ENCODE measurements around the gene SESN1.

Gene SESN1

GRCh38 chr6:109000289-109000688 is 94.4 kb downstream of the SESN1 start:
- H3K27me3 Mint-ChIP-seq = no peaks in the 10 kb centered on the region
- H3K4me3 Mint-ChIP-seq = no peak overlapping the region
- H3K27ac Mint-ChIP-seq (ENCODE audit: low read depth) = no peak overlapping the region
- DNase-seq (ENCODE audit: low spot score in 2 of 2) = no peak
- H3K9me3 Mint-ChIP-seq = no peaks in the 10 kb centered on the region
- ATAC-seq (replicated peaks; ENCODE audit: extremely low read depth, poor library complexity, severe bottlenecking) = no peak
- H3K36me3 Mint-ChIP-seq (ENCODE audit: insufficient read depth) = peaks cover 23% of the 10 kb centered on the region
- H3K4me1 Mint-ChIP-seq = peaks cover 23% of the 10 kb centered on the region

DNA sequence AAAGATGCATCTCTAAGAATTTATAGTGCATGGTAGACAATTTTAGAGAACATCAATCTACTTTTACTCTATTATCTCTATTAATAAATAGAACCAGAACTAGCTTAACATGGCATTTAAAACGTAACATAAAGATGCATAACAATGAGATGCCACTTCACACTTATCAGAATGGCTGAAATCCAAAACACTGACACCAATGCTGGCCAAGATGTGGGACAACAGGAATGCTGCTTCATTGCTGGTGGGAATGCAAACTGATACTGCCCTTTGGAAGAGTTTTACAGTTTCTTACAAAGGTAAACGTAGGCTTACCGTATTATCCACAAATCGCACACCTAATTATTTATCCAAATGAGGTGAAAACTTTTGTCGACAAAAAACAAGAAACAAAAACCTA is 95.2 kb downstream of the SESN1 start:
- peaks cover 25% of the 10 kb centered on the region for H3K36me3 Mint-ChIP-seq (ENCODE audit: insufficient read depth)
- H3K4me1 Mint-ChIP-seq = peaks cover 15% of the 10 kb centered on the region
- H3K27ac Mint-ChIP-seq (ENCODE audit: low read depth) = no peak overlapping the region
- H3K4me3 Mint-ChIP-seq = no peak overlapping the region
- no peaks in the 10 kb centered on the region for H3K9me3 Mint-ChIP-seq
- DNase-seq (ENCODE audit: low spot score in 2 of 2) = no peak
- no peaks in the 10 kb centered on the region for H3K27me3 Mint-ChIP-seq
- no peak for ATAC-seq (replicated peaks; ENCODE audit: extremely low read depth, poor library complexity, severe bottlenecking)

DNA sequence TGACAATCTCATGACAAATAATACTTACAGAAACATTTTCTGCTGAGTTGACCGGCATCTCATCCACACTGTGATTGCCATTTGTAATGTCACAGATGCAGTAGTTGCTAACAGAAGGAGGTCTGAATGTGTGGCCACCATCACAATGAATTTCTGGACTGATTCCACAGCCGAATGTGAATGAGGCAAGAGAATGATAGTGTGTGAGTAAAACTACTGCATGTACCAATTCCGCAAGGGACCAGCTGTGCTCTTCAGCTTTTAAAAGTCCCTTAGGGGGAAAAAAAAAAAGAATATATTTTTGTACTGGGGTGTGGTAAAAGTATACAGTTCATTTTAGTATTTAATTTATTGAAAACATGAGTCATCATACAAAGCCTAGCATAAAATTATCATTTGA is 96.2 kb downstream of the SESN1 start:
- Mint-ChIP-seq H3K36me3 (ENCODE audit: insufficient read depth) (peaks cover 31% of the 10 kb centered on the region), H3K4me3 (no peak overlapping the region), H3K27me3 (no peaks in the 10 kb centered on the region), H3K4me1 (peaks cover 15% of the 10 kb centered on the region), H3K9me3 (no peaks in the 10 kb centered on the region), H3K27ac (ENCODE audit: low read depth) (no peak overlapping the region)
- no peak for ATAC-seq (replicated peaks; ENCODE audit: extremely low read depth, poor library complexity, severe bottlenecking)
- DNase-seq (ENCODE audit: low spot score in 2 of 2) = no peak

GRCh38 chr6:108996208-108996607 is 98.4 kb downstream of the SESN1 start:
- H3K4me1 Mint-ChIP-seq = peaks cover 2% of the 10 kb centered on the region
- H3K27me3 Mint-ChIP-seq = no peaks in the 10 kb centered on the region
- H3K9me3 Mint-ChIP-seq = no peaks in the 10 kb centered on the region
- DNase-seq (ENCODE audit: low spot score in 2 of 2) (no peak), ATAC-seq (replicated peaks; ENCODE audit: extremely low read depth, poor library complexity, severe bottlenecking) (no peak)
- H3K4me3 Mint-ChIP-seq = no peak overlapping the region
- H3K27ac Mint-ChIP-seq (ENCODE audit: low read depth) = no peak overlapping the region
- peaks cover 48% of the 10 kb centered on the region for H3K36me3 Mint-ChIP-seq (ENCODE audit: insufficient read depth)

- Mint-ChIP-seq H3K9me3 (no peaks in the 10 kb centered on the region), H3K27ac (ENCODE audit: low read depth) (no peak overlapping the region), H3K4me3 (no peak overlapping the region), H3K27me3 (no peaks in the 10 kb centered on the region), H3K4me1 (no peaks in the 10 kb centered on the region), H3K36me3 (ENCODE audit: insufficient read depth) (peaks cover 54% of the 10 kb centered on the region)
- DNase-seq (ENCODE audit: low spot score in 2 of 2) = no peak
- ATAC-seq (replicated peaks; ENCODE audit: extremely low read depth, poor library complexity, severe bottlenecking) = no peak
Measured at GRCh38 chr6:108995296-108995695, 99.3 kb downstream of the SESN1 start.

DNA sequence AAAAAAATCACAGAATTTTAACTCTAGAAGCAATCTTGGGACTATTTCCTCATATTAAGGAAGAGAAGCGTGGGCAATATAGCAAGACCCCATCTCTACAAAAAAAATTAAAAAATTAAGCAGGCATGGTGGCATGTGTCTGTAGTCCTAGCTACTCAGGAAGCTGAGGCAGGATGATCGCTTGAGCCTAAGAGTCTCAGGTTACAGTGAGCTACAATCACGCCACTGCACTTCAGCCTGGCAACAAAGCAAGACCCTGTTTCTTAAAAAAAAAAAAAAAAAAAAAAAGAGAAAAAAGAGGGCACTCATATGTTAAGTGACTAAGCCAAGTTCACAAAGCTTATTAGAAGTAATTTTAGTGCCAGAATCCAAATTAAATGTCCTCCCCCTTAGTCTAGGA is 100.8 kb downstream of the SESN1 start:
- ATAC-seq (replicated peaks; ENCODE audit: extremely low read depth, poor library complexity, severe bottlenecking) = no peak
- no peaks in the 10 kb centered on the region for H3K4me1 Mint-ChIP-seq
- H3K9me3 Mint-ChIP-seq = no peaks in the 10 kb centered on the region
- no peaks in the 10 kb centered on the region for H3K27me3 Mint-ChIP-seq
- H3K36me3 Mint-ChIP-seq (ENCODE audit: insufficient read depth) = peaks cover 54% of the 10 kb centered on the region
- H3K4me3 Mint-ChIP-seq = no peak overlapping the region
- H3K27ac Mint-ChIP-seq (ENCODE audit: low read depth) = no peak overlapping the region
- no peak for DNase-seq (ENCODE audit: low spot score in 2 of 2)

DNA sequence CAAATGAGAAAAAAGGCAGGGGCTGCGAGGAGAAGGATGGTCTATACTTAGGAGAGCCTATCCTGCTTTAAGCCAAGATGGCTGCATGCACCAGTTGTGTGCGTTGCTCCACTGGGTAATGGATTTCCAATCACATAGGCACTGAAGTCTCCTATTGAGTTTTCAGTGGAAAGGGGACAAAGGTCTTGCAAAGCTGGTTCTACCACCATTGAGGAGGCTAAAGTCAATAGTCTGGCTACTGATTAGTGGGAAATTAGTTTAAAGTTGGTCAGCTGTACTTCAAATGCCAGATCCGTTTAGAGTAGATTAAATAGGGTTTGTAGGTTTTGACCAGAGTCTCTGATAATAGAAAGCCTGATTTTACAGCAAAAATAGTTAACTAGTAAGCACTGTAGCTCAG is 104.9 kb downstream of the SESN1 start:
- H3K27me3 Mint-ChIP-seq = no peaks in the 10 kb centered on the region

DNA sequence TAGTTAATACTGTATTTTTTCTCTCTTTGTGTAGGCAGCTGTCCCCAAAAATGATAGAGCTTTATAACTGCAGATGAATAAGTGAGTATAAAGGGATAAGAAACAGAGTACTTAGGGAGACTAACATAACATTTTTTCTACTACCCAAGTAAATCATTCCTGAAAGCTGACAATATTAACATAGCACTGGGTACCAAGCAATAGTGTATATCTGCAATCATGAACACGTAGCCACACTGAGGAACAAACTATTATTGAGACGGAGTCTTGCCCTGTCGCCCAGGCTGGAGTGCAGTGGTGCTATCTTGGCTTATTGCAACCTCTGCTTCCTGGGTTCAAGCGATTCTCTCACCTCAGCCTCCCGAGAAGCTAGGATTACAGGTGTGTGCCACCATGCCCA is 105.9 kb downstream of the SESN1 start:
- Mint-ChIP-seq H3K27me3 (no peaks in the 10 kb centered on the region), H3K4me3 (no peak overlapping the region), H3K36me3 (ENCODE audit: insufficient read depth) (peaks cover 50% of the 10 kb centered on the region), H3K27ac (ENCODE audit: low read depth) (no peak overlapping the region), H3K9me3 (no peaks in the 10 kb centered on the region), H3K4me1 (no peaks in the 10 kb centered on the region)
- ATAC-seq (replicated peaks; ENCODE audit: extremely low read depth, poor library complexity, severe bottlenecking) (no peak), DNase-seq (ENCODE audit: low spot score in 2 of 2) (no peak)

More for the DNA sequence above, 104.9 kb downstream of the SESN1 start:
- no peaks in the 10 kb centered on the region for H3K9me3 Mint-ChIP-seq
- peaks cover 54% of the 10 kb centered on the region for H3K36me3 Mint-ChIP-seq (ENCODE audit: insufficient read depth)
- DNase-seq (ENCODE audit: low spot score in 2 of 2) (no peak), ATAC-seq (replicated peaks; ENCODE audit: extremely low read depth, poor library complexity, severe bottlenecking) (no peak)
- H3K27ac Mint-ChIP-seq (ENCODE audit: low read depth) = no peak overlapping the region
- H3K4me1 Mint-ChIP-seq = no peaks in the 10 kb centered on the region
- no peak overlapping the region for H3K4me3 Mint-ChIP-seq

- no peak for ATAC-seq (replicated peaks; ENCODE audit: extremely low read depth, poor library complexity, severe bottlenecking)
- Mint-ChIP-seq H3K9me3 (no peaks in the 10 kb centered on the region), H3K36me3 (ENCODE audit: insufficient read depth) (peaks cover 45% of the 10 kb centered on the region), H3K27ac (ENCODE audit: low read depth) (no peak overlapping the region), H3K4me1 (no peaks in the 10 kb centered on the region), H3K4me3 (no peak overlapping the region), H3K27me3 (no peaks in the 10 kb centered on the region)
- DNase-seq (ENCODE audit: low spot score in 2 of 2) = no peak
Measured at GRCh38 chr6:108988296-108988695, 106.3 kb downstream of the SESN1 start.

DNA sequence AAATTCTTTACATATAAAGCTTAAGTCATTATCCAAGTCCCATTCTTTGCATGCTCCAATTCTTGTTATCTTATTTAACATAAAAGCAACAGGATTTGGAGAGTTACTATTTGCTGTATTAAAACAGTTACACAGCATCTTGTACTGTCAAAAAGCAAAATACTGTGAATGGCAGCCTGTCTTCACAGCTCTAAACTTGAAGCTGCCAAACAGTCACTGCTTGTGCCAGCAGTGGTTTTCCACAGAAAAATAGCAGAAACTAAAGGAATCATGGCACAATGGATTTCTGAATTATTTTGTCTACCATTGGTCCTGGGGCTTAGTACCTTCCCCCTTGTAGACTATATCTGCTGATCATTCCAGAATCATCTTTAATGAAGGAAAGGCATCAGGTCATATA is 107.5 kb downstream of the SESN1 start:
- ATAC-seq (replicated peaks; ENCODE audit: extremely low read depth, poor library complexity, severe bottlenecking) (no peak), DNase-seq (ENCODE audit: low spot score in 2 of 2) (no peak)
- no peaks in the 10 kb centered on the region for H3K27me3 Mint-ChIP-seq
- H3K4me1 Mint-ChIP-seq = no peaks in the 10 kb centered on the region
- H3K4me3 Mint-ChIP-seq = no peak overlapping the region
- H3K9me3 Mint-ChIP-seq = no peaks in the 10 kb centered on the region
- peaks cover 37% of the 10 kb centered on the region for H3K36me3 Mint-ChIP-seq (ENCODE audit: insufficient read depth)
- no peak overlapping the region for H3K27ac Mint-ChIP-seq (ENCODE audit: low read depth)

GRCh38 chr6:108985301-108985700 is 109.3 kb downstream of the SESN1 start:
- Mint-ChIP-seq H3K9me3 (peaks cover 6% of the 10 kb centered on the region), H3K27ac (ENCODE audit: low read depth) (no peak overlapping the region), H3K4me3 (no peak overlapping the region), H3K36me3 (ENCODE audit: insufficient read depth) (peaks cover 23% of the 10 kb centered on the region), H3K27me3 (no peaks in the 10 kb centered on the region), H3K4me1 (no peaks in the 10 kb centered on the region)
- DNase-seq (ENCODE audit: low spot score in 2 of 2) (no peak), ATAC-seq (replicated peaks; ENCODE audit: extremely low read depth, poor library complexity, severe bottlenecking) (no peak)

GRCh38 chr6:108983151-108983550 is 111.5 kb downstream of the SESN1 start:
- H3K4me3 Mint-ChIP-seq = no peak overlapping the region
- H3K27me3 Mint-ChIP-seq = no peaks in the 10 kb centered on the region
- ATAC-seq (replicated peaks; ENCODE audit: extremely low read depth, poor library complexity, severe bottlenecking) (no peak), DNase-seq (ENCODE audit: low spot score in 2 of 2) (no peak)
- H3K9me3 Mint-ChIP-seq = peaks cover 17% of the 10 kb centered on the region
- peaks cover 7% of the 10 kb centered on the region for H3K4me1 Mint-ChIP-seq
- H3K27ac Mint-ChIP-seq (ENCODE audit: low read depth) = no peak overlapping the region
- H3K36me3 Mint-ChIP-seq (ENCODE audit: insufficient read depth) = peaks cover 7% of the 10 kb centered on the region

DNA sequence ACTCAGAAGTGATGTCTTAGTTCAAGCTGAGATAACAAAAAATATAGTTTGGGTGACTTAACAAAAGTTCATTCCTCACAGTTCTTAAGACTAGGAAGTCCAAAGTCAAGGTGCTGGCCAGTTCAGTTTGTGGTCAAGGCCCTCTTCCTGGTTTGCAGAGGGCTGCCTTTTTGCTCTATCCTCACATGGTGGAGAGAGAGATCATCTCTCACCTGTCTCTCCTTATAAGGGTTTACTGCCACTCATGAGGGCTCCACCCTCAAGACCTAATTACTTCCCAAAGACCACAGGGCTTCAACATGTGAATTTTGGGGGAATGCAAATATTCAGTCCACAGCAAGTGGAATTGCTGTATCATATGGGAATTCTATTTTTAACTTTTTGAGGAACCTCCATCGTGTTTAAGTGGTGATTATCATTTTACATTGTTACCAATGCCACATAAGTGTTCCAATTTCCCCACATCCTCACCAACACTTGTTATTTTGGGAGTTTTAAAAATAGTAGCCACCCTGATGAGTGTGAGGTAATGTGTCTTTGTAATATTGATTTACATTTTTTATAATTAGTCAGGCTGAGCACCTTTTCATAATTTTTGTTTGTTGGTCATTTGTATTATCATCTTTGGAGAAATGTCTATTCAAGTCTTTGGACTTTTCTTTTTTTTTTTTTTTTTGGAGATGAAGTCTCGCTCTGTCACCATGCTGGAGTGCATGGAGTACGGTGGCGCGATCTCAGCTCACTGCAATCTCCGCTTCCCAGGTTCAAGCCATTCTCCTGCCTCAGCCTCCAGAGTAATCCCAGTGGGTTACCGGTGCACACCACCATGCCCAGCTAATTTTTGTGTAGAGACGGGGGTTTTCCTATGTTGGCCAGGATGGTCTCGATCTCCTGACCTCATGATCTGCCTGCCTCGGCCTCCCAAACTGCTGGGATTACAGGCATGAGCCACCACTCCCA is 112.2 kb downstream of the SESN1 start:
- H3K9me3 Mint-ChIP-seq = peaks cover 17% of the 10 kb centered on the region
- H3K4me1 Mint-ChIP-seq = peaks cover 12% of the 10 kb centered on the region
- no peak overlapping the region for H3K4me3 Mint-ChIP-seq
- no peak for ATAC-seq (replicated peaks; ENCODE audit: extremely low read depth, poor library complexity, severe bottlenecking)
- no peak overlapping the region for H3K27ac Mint-ChIP-seq (ENCODE audit: low read depth)
- no peaks in the 10 kb centered on the region for H3K27me3 Mint-ChIP-seq
- no peak for DNase-seq (ENCODE audit: low spot score in 2 of 2)
- peaks cover 2% of the 10 kb centered on the region for H3K36me3 Mint-ChIP-seq (ENCODE audit: insufficient read depth)

Data from central memory CD8-positive, alpha-beta T cell (primary cell).